GM19372 (cell line): ENCODE data around the gene CD151.
A peak's percentile ranks its signal among the peaks of the same experiment; 100 is the strongest.

Experiments
- ATAC-seq: cut with Tn5 transposase; IDR thresholded peaks from one replicate; pipeline ENCODE4 v1.9.1; 2021; ENCODE audit warnings: mild to moderate bottlenecking, low read depth, moderate library complexity; ENCODE audit not compliant: unreplicated experiment

The CD151 gene

GRCh38 chr11:827897-828192, 4.9 kb upstream of the CD151 start, which contains the start of gene CRACR2B:
TSS of gene CRACR2B (plus strand) at chr11:827919. CDS start at chr11:828608, 689 bp downstream.
- ATAC-seq = no peak

DNA sequence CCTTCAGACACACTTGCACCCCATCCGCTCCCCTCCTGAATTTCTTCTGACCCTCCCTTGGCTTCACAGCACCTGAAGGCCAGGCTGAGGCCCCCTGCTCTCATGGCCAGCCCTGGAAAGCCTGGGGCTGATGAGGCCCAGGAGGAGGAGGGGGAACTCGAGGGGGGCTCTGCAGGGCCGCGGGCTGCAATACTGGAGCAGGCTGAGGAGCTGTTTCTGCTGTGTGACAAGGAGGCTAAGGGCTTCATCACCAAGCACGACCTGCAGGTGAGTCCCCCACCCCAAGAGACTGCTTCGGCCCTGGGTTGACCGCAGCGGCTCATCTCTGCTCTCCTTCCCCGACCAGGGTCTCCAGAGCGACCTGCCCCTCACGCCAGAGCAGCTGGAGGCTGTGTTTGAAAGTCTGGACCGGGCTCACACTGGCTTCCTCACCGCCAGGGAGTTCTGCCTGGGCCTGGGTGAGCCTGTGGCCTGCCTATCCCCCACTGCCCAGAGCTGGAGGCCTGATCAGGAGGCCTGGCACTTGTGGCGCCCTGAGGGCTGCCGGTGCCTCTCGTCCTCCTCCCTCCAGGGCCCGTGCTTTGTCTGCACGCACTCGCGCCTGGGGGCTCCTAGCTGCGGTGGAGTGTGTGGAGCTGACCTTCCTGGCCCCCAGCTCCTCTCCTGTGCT, 4.1 kb upstream of the CD151 start:
- ATAC-seq = no peak

- no peak for ATAC-seq
These were observed 3.4 kb upstream of the CD151 start for GRCh38 chr11:829176-829846.

GRCh38 chr11:829847-830294, 2.9 kb upstream of the CD151 start:
- ATAC-seq = no peak

DNA sequence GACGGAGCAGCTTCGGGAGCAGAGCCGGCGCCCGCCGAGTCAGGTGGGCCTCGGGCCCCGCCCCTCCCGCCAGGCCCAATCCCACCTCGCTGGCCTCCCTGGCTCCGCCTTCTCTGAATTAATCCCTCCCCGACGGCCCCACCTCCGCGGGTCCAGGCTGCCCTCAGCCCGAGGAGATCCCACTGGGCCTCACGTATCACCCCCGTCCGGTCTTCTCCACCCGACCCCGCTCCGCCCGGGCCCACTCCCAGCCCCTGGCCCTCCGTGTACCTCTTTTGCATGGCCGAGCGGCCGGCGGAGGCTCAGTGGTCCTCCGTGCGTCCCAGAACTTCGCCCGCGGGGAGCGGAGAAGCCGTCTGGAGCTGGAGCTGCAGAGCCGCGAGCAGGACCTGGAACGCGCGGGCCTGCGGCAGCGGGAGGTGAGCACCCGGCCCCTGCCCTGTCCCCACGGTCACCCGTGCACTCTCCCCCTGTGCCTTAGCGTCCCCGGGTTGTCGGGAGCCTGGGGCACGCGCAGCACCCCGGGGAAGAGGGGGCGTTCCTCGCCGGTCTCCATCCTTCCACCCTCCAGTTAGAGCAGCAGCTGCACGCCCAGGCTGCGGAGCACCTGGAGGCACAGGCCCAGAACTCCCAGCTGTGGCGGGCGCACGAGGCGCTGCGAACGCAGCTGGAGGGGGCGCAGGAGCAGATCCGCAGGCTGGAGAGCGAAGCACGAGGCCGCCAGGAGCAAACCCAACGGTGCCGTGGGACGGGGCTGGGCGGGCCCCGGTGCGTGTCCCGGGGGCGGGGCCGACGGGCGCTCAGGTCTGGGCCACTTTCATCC, 2.2 kb upstream of the CD151 start:
- ATAC-seq = no peak

GRCh38 chr11:831118-831864, 1.5 kb upstream of the CD151 start:
- no peak for ATAC-seq

- ATAC-seq = no peak
These were observed 707 bp upstream of the CD151 start for GRCh38 chr11:831961-832528.

DNA sequence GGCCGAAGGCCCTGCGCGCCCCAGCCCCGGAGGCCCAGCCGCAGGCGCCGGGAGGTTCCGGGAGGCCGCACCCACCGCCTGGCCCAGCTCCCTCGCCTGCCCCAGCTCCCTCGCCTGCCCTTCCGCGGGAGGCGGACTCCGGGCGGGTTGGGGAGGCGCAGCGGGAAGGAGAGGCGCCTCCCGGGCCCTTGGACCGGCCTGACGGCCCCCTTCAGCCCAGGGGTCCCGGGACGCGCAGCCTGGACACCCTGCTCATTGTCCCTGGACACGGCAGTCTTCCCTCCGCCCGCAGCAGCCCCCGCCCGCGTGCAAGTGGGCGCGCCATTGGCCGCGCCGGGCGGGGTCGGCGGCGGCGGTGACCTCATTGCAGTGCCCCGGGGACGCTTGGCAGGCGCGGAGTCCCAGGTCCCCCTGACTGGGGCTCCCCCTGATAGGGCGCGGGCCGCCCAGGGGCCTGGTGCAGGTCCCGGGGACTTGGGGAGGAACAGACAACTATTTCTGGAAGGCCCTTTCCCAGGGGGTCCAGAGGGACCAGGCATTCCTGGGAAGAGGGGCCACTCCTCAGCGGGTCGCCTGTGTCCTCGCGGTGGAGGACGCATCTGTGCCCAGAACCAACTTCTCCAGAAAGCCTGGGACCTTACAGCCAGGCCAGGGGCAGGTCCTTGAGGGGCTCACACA, 501 bp downstream of the CD151 start:
- ATAC-seq = peak; percentile 8

GRCh38 chr11:833849-834311, 1.1 kb downstream of the CD151 start:
- no peak for ATAC-seq

- ATAC-seq = no peak
These were observed 1.9 kb downstream of the CD151 start for GRCh38 chr11:834371-835316.

- ATAC-seq = no peak
These were observed 3.5 kb downstream of the CD151 start for GRCh38 chr11:836274-836673.

DNA sequence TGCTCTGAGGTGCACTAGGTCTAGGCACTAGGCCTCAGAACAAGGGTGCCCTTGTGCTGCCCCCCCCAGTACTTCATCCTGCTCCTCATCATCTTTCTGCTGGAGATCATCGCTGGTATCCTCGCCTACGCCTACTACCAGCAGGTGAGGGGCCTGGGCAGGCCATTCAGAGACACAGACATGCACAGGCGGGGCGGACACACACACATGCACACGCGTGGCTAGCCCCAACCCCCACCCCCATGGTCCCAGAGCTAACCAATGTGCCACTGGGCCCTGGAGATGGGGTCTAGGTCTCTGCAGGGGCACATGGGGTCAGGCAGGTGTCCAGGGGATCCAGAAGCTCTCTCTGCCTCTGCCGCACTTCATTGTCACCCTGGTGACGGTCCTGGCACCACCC, 3.9 kb downstream of the CD151 start:
- no peak for ATAC-seq

DNA sequence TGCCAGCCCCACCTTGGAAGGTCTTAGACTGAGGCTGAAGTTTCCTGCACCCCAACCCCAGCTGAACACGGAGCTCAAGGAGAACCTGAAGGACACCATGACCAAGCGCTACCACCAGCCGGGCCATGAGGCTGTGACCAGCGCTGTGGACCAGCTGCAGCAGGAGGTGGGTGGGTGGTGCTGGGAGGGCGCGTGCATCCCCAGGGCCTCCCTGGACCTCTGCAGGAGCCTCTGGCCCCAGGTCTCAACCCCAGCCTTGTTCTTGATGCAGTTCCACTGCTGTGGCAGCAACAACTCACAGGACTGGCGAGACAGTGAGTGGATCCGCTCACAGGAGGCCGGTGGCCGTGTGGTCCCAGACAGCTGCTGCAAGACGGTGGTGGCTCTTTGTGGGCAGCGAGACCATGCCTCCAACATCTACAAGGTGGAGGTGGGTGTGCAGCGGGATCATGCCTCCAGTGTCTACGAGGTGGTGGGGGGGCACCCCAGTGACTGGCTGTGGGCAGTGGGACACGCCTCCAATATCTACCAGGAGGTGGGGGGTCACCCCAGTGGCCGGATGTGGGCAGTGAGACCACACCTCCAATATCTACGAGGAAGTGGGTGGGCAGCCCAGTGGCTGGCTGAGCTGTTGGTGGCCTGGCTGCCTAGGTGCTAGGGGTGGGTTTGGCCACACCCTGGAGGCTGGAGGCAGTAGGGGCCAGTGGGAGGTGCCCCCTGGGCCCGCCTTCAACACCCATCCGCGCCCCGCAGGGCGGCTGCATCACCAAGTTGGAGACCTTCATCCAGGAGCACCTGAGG, 4.6 kb downstream of the CD151 start:
- no peak for ATAC-seq

DNA sequence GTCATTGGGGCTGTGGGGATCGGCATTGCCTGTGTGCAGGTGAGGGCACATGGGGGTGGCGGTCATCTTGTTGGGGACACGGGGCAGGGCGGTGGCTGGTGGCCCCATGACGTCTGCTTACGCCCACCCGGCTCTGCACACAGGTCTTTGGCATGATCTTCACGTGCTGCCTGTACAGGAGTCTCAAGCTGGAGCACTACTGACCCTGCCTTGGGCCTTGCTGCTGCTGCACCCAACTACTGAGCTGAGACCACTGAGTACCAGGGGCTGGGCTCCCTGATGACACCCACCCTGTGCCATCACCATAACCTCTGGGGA, 5.2 kb downstream of the CD151 start:
- ATAC-seq = no peak

GRCh38 chr11:838441-839279, 5.9 kb downstream of the CD151 start:
- no peak for ATAC-seq

- ATAC-seq = no peak
These were observed 6.5 kb downstream of the CD151 start for GRCh38 chr11:839280-839623.

DNA sequence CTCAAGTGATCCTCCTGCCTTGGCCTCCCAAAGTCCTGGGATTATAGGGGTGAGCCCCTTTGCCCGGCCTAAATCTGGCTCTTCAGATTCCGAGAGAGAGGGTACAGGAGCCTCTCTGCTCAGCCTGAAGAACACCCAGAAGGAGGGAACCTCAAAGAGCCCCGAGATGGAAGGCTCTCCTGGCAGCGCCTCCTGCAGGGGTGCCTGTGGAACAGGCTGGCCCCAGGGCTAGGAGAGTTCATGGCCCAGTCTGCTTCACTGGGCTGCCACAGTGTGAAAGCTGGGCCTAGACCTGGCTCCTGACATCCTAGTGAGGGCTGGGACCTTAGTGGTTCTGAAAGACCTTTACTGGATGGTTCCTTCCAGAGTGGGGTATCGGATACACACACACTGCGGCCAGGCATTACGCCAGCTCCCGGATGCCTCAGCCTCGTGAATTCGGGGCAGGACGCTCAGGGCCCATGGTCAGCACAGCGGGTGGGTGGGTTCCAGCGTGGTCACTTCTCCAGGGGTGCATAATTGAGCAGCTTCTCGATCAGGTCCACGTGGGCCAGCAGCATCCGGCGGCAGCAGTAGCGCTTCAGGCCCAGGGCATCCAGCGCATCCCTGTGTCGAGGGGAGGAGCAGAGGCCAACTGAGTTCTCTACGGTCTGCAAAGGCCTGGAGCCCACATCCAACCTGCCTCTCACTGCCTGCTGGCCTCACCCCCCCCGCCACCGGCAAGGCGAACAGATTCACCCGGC, 7.3 kb downstream of the CD151 start:
- ATAC-seq = no peak
